Measurements from ENCODE around the gene PDE6G. TPM values are rescaled to one million over a fixed set of nuclear protein-coding genes. Genes with fewer than 3 reads are reported as not detected.

PDE6G gene
- total and polyA plus RNA-seq, 2 of the 13 experiments (the other 11 are each of a cell fraction or from before 2014, with no cell fraction given) = 1.4 to 6.7 TPM

GRCh38 chr17:81664051-81664470, 7.7 kb upstream of the PDE6G start (continued):
- TF ChIP-seq, protein P1, sequence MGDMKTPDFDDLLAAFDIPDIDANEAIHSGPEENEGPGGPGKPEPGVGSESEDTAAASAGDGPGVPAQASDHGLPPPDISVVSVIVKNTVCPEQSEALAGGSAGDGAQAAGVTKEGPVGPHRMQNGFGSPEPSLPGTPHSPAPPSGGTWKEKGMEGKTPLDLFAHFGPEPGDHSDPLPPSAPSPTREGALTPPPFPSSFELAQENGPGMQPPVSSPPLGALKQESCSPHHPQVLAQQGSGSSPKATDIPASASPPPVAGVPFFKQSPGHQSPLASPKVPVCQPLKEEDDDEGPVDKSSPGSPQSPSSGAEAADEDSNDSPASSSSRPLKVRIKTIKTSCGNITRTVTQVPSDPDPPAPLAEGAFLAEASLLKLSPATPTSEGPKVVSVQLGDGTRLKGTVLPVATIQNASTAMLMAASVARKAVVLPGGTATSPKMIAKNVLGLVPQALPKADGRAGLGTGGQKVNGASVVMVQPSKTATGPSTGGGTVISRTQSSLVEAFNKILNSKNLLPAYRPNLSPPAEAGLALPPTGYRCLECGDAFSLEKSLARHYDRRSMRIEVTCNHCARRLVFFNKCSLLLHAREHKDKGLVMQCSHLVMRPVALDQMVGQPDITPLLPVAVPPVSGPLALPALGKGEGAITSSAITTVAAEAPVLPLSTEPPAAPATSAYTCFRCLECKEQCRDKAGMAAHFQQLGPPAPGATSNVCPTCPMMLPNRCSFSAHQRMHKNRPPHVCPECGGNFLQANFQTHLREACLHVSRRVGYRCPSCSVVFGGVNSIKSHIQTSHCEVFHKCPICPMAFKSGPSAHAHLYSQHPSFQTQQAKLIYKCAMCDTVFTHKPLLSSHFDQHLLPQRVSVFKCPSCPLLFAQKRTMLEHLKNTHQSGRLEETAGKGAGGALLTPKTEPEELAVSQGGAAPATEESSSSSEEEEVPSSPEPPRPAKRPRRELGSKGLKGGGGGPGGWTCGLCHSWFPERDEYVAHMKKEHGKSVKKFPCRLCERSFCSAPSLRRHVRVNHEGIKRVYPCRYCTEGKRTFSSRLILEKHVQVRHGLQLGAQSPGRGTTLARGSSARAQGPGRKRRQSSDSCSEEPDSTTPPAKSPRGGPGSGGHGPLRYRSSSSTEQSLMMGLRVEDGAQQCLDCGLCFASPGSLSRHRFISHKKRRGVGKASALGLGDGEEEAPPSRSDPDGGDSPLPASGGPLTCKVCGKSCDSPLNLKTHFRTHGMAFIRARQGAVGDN (CRISPR knock-in tag; IDR thresholded peaks at IDR 0.05) = 0 out of 2 replicates have a peak, but pooled peaks have one; percentile 23
- TF ChIP-seq RBM22 (optimal IDR thresholded peaks at IDR 0.05; ENCODE audit: low read length) = peak; percentile 23
- no peak for TF ChIP-seq CREM (IDR thresholded peaks at IDR 0.05)
- no peak for TF ChIP-seq CREM (CRISPR knock-in tag; IDR thresholded peaks at IDR 0.05)
- TF ChIP-seq ZC3H13 (CRISPR knock-in tag; IDR thresholded peaks at IDR 0.05) = peak; percentile 91; the same call in 1 of the 2 replicates
- no peak for TF ChIP-seq KMT2A (CRISPR knock-in tag; IDR thresholded peaks at IDR 0.05)
- no peak for TF ChIP-seq MIER2 (CRISPR knock-in tag; IDR thresholded peaks at IDR 0.05)
- TF ChIP-seq AGO2 (optimal IDR thresholded peaks at IDR 0.05; ENCODE audit: low read depth, low read length) = peak; percentile 93
- TF ChIP-seq ZMYM4 (CRISPR knock-in tag; IDR thresholded peaks at IDR 0.05) = no peak
- TF ChIP-seq ZBTB8A (CRISPR knock-in tag; IDR thresholded peaks at IDR 0.05; ENCODE audit: borderline replicate concordance, low read depth) = no peak
- TF ChIP-seq ZHX2 (IDR thresholded peaks at IDR 0.05; ENCODE audit: low read depth) = no peak
- TF ChIP-seq ZHX2 (CRISPR knock-in tag; IDR thresholded peaks at IDR 0.05; ENCODE audit: borderline replicate concordance) = no peak
- TF ChIP-seq ZNF326 (CRISPR knock-in tag; IDR thresholded peaks at IDR 0.05; ENCODE audit: borderline replicate concordance) = no peak; the same call in 1 of the 2 replicates
- TF ChIP-seq, protein P2, sequence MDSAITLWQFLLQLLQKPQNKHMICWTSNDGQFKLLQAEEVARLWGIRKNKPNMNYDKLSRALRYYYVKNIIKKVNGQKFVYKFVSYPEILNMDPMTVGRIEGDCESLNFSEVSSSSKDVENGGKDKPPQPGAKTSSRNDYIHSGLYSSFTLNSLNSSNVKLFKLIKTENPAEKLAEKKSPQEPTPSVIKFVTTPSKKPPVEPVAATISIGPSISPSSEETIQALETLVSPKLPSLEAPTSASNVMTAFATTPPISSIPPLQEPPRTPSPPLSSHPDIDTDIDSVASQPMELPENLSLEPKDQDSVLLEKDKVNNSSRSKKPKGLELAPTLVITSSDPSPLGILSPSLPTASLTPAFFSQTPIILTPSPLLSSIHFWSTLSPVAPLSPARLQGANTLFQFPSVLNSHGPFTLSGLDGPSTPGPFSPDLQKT (CRISPR knock-in tag; IDR thresholded peaks at IDR 0.05; ENCODE audit: borderline replicate concordance) = no peak
- TF ChIP-seq AKAP8 (CRISPR knock-in tag; IDR thresholded peaks at IDR 0.05) = peak; percentile 27; the same call in 1 of the 2 replicates
